HuH-7 (cell line): ENCODE results near the gene SHISA7.
"Not testable (repeated sequence)": the region's sequence is repeated elsewhere in the genome, so short reads cannot be mapped to it uniquely, and the experiment has no call there.

Source experiments
- DNase-seq: peaks from one replicate; pipeline ENCODE4 v3.0.0; 2011; ENCODE audit warnings: low spot score

SHISA7 gene

DNA sequence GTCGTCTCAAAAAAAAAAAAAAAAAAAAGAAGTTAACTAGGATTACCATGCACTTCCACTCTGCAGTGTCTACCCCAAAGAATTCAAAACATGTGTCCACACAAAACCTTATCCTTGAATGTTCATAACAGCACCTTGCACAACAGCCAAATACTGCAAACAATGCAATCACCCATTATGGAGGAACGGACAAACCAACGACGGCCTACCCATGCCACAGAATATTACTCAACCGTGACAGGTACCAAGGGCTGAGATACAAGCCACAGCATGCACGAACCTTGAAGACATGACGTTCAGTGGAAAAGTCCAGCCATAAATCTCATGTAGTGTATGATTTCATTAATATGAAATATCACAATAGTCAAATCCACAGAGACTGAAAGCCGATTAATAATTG lies 3.0 kb upstream of the SHISA7 start:
- DNase-seq: no peak

- DNase-seq: no peak
These were observed 1.5 kb upstream of the SHISA7 start for GRCh38 chr19:55444646-55445045.

GRCh38 chr19:55443824-55444480 lies 852 bp upstream of the SHISA7 start:
- no peak for DNase-seq

DNA sequence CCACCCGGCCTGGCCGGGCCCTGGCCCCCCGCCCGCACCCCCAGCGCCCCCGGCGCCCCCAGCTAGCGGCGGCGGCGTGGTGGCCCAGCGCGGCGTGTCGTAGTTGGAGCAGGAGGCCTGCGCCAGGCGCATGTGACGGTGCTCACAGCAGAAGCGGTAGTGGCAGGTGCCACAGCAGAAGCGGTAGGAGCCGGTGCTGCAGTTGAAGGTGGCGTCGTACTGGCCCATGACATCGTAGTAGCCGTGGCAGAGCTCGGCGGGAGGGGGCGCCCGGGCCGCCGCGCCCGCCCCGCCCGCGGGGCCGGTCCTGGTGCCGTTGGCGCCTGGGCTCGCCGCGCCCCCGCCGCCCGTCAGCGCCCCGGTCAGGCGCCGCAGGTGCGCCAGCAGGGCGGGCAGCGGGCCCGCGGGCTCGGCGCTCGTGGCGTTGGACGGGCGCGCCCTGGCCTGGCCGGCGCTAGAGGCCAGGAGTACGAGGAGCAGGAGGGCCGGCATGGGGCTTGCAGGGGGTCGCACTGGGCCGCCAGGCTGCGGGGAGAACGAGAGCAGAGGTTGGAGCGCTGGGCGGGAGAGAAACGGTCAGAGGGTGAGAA lies 633 bp downstream of the SHISA7 start:
- no peak for DNase-seq

- no peak for DNase-seq
These were observed 1.3 kb downstream of the SHISA7 start for GRCh38 chr19:55441692-55442321.

DNA sequence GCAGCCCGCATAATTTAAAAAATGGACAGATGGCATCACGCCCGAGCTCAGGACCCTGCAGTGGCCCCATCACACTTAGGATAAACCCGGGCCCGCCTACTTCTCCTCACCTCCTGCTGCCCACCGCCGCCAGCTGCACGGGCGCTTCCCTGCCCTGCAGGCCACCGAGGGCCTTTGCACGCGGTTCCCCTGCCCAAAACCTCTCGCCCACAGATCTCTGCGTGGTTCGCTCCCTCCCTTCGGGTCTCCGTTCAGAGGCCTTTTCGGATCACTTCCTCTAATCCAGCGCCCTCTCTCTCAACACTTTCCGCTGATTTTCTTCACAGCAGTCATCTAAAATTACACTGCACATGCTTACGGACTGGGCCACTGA lies 1.8 kb downstream of the SHISA7 start:
- DNase-seq: no peak

GRCh38 chr19:55440411-55441105 lies 2.5 kb downstream of the SHISA7 start:
- DNase-seq: no peak

DNA sequence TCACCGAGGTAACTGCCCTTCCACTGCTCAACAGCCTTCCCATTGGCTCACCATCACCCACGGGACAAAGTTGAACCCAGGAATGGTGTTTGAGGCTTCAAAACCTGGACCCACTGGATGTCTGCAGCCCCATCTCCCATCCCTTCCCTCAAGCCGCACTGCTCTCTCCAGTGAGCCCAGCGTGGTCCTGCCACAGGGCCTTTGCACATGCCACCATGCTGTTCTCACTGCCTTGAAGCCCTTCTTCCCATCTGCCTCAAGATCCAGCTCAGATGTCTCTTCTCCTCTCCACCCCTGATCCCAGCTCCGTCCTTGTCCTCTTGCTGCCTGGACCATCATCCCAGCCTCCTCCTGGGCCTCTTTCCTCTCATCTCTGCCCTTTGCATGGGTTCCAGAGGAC lies 4.0 kb downstream of the SHISA7 start:
- no peak for DNase-seq

GRCh38 chr19:55437410-55437809 lies 5.7 kb downstream of the SHISA7 start:
- peak; percentile 94 for DNase-seq

DNA sequence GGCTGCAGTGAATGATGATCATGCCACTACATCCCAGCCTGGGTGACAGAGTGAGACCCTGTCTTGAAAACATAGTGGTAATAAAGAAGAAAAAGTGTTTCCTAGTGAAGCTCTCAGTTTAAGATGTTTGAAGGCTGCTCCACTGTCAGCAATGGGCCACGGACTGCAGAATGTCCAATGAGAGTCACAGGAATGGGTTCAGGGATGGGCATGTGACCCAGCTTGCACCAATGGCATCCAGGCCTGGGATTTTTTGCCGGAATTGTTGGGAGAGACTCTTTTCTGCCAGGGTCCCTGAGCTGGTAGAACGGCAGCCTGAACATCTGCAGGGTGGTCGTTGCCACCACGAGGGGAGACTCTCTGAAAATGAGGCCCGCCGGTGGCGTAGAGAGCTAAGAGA lies 6.3 kb downstream of the SHISA7 start:
- no peak for DNase-seq

GRCh38 chr19:55435020-55435419 lies 8.1 kb downstream of the SHISA7 start:
- no peak for DNase-seq

DNA sequence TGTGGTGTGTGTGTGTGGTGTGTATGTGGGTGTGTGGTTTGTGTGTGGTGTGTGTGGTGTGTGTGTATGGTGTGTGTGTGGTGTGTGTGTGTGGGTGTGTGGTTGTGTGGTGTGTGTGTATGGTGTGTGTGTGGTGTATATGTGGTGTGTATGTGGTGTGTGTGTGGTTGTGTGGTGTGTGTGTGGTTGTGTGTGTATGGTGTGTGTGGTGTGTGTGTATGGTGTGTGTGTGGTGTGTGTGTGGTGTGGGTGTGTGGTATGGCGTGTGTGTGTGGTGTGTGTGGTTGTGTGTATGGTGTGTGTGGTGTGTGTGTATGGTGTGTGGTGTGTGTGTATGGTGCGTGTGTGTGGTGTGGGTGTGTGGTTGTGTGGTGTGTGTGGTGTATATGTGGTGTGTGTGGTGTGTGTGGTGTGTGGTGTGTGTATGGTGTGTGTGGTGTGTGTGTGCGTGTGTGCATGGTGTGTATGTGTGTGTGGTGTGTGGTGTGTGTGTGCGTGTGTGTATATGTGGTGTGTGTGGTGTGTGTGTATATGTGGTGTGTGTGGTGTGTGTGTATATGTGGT lies 8.7 kb downstream of the SHISA7 start:
- DNase-seq: no peak

DNA sequence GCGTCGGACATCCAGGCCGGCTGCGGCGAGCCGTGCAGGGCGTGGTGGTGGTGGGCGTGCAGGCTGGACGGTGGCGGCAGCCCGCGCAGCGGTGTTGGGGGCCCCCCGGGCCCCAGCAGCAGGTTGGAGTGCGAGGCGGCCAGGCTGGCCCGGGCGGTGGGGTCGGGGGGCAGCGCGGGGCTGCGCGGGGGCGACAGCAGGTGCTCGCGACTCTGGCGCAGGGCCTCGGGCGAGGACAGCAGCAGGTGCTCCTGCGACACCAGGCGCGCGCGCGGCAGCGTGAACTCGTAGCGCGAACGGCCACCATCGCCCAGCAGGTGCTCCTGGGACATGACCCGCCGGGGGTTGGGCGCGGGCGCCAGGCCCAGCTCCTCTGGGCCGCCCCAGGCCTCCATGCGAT lies 9.8 kb downstream of the SHISA7 start:
- no peak for DNase-seq

DNA sequence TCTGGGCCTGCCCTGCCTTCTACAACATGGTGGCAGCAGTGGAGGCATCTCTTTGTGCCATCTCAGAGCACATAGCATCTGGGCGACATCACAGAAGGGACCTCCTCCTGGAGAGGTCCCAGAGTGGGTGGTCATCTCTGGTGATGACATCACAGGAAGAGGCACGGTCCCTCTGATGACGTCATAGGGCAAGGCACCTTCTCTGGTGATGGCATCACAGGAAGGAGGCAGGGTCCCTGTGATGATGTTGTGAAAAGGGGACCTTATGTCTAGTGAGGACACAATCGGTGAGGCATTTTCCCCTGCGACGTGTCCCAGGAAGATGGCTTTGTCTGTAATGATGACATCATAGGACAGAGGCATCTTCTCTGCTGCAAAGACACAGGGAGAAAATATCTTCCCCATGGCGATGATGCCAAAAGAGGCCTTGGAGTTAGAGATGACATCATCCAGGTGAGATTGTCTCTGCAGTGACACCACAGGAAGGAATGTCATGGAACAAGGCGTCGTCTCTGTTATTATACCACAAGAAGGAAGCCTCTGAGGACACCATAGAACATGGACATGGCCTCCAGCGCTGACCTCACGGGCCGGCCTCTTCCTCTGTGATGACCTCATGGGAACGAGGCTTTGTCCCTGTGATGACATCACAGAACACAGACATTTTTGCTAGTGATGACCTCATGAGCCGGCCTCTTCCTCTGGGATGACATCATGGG lies 10.7 kb downstream of the SHISA7 start:
- DNase-seq: no peak

- DNase-seq: no peak
These were observed 11.9 kb downstream of the SHISA7 start for GRCh38 chr19:55431183-55431582.

- DNase-seq: no peak
These were observed 17.1 kb downstream of the SHISA7 start for GRCh38 chr19:55426042-55426441.

DNA sequence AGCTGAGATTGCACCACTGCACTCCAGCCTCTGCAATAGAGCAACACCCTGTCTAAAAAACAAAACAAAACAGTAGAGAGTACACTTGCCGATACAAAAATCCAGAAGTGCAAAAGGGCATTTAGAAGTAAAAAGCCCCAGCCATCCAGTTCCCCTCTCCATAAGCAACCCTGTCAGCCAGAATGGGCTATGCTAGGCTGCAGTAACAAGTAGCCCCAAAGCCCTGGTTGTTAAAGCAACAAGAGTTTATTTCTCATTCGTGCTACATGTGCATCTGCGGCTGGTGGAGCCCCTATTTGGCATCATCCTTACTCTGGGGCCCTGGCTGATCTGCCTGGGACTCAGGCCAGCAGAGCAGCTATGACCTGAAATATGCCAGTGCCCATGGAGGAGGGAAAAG lies 18.6 kb downstream of the SHISA7 start:
- no peak for DNase-seq

GRCh38 chr19:55423225-55424005 lies 19.7 kb downstream of the SHISA7 start:
- DNase-seq: no peak

GRCh38 chr19:55421281-55421680 lies 21.8 kb downstream of the SHISA7 start:
- DNase-seq: not testable (repeated sequence)

GRCh38 chr19:55419624-55420236 lies 23.4 kb downstream of the SHISA7 start:
- no peak for DNase-seq

DNA sequence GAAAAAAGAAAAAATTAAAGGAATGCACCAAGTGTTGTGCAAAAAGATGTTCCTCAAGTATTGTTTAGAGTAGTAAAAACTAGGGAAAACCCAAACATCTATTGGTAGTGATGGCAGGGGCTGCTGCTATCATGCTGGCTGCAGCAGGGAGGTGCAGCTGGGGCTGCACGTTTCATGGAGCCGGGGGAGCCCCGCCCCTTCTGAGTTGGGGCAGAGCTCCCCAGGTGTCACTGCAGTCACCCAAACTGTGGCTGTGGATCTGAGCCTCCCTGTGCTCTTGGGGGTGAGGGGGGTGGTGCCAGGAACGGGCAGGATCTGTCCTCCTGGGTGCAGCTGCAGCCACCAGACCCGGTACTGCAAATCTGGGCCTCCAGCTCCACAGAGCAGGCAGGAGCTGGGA lies 24.0 kb downstream of the SHISA7 start:
- no peak for DNase-seq
